Activated T-cell treated with anti-CD3 and anti-CD28 coated beads, Interleukin-2, amount 50 U/mL, for 24 hours (primary cell): ENCODE results near the gene UST.

ENCODE experiments used
- DNase-seq: peaks from one replicate; pipeline ENCODE4 v3.0.0-alpha.2; 2020
- H3K27ac Mint-ChIP-seq: 2 replicates; pipeline ENCODE4 v1.8.0; 2020; ENCODE audit warnings: mild to moderate bottlenecking, mixed read lengths
- H3K27me3 Mint-ChIP-seq: 2 replicates; pipeline ENCODE4 v1.8.0; 2020; ENCODE audit warnings: mixed read lengths
- H3K36me3 Mint-ChIP-seq: 2 replicates; pipeline ENCODE4 v1.8.0; 2020; ENCODE audit warnings: low read depth, mixed read lengths
- H3K4me1 Mint-ChIP-seq: 2 replicates; pipeline ENCODE4 v1.8.0; 2020; ENCODE audit warnings: low read depth, mixed read lengths
- H3K4me3 Mint-ChIP-seq: 2 replicates; pipeline ENCODE4 v1.8.0; 2020; ENCODE audit warnings: mild to moderate bottlenecking, moderate library complexity, mixed read lengths
- H3K9me3 Mint-ChIP-seq: 2 replicates; pipeline ENCODE4 v1.8.0; 2020; ENCODE audit warnings: mixed read lengths

UST gene

GRCh38 chr6:148983101-148983761, 236.4 kb downstream of the UST start:
- no peak for DNase-seq
- Mint-ChIP-seq H3K27ac (no peak overlapping the region), H3K4me1 (no peaks in the 10 kb centered on the region), H3K4me3 (no peak overlapping the region), H3K27me3 (no peaks in the 10 kb centered on the region), H3K9me3 (no peaks in the 10 kb centered on the region), H3K36me3 (no peaks in the 10 kb centered on the region)

DNA sequence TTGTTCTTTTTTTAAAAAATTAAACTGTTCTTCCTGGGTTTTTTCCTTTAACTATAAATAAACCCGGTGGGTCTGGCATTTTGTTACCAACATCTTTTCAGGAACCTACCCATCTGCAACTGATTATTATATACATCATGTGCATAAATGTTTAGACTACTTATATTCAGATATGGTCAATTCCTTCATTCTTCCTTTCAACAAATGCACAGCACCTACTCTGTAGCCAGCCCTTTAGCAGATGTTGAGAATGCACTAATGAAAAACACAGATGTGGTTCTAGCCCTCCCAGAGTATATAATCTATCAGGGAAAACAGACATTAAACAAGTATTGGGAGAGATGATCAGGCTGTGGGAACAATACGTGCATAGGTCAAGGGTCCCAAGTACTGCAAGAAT, 237.1 kb downstream of the UST start:
- H3K4me3 Mint-ChIP-seq, result no peak overlapping the region
- H3K27ac Mint-ChIP-seq, result no peak overlapping the region
- DNase-seq, result no peak
- H3K27me3 Mint-ChIP-seq, result no peaks in the 10 kb centered on the region
- H3K4me1 Mint-ChIP-seq, result no peaks in the 10 kb centered on the region
- no peaks in the 10 kb centered on the region for H3K9me3 Mint-ChIP-seq
- no peaks in the 10 kb centered on the region for H3K36me3 Mint-ChIP-seq

GRCh38 chr6:148984531-148985056, 237.8 kb downstream of the UST start:
- H3K4me3 Mint-ChIP-seq, result no peak overlapping the region
- DNase-seq, result no peak
- no peaks in the 10 kb centered on the region for H3K9me3 Mint-ChIP-seq
- H3K4me1 Mint-ChIP-seq, result no peaks in the 10 kb centered on the region
- no peak overlapping the region for H3K27ac Mint-ChIP-seq
- H3K36me3 Mint-ChIP-seq, result no peaks in the 10 kb centered on the region
- no peaks in the 10 kb centered on the region for H3K27me3 Mint-ChIP-seq

GRCh38 chr6:148985499-148985898, 238.7 kb downstream of the UST start:
- Mint-ChIP-seq H3K4me3 (no peak overlapping the region), H3K27me3 (no peaks in the 10 kb centered on the region), H3K4me1 (no peaks in the 10 kb centered on the region), H3K9me3 (no peaks in the 10 kb centered on the region), H3K36me3 (no peaks in the 10 kb centered on the region), H3K27ac (no peak overlapping the region)
- no peak for DNase-seq

GRCh38 chr6:148986608-148987007, 239.8 kb downstream of the UST start:
- Mint-ChIP-seq H3K4me3 (no peak overlapping the region), H3K4me1 (no peaks in the 10 kb centered on the region), H3K27me3 (no peaks in the 10 kb centered on the region), H3K27ac (no peak overlapping the region), H3K36me3 (no peaks in the 10 kb centered on the region), H3K9me3 (no peaks in the 10 kb centered on the region)
- no peak for DNase-seq

GRCh38 chr6:148987982-148988381, 241.2 kb downstream of the UST start:
- Mint-ChIP-seq H3K27me3 (no peaks in the 10 kb centered on the region), H3K4me1 (no peaks in the 10 kb centered on the region), H3K36me3 (no peaks in the 10 kb centered on the region), H3K4me3 (no peak overlapping the region), H3K9me3 (no peaks in the 10 kb centered on the region), H3K27ac (no peak overlapping the region)
- DNase-seq, result no peak

GRCh38 chr6:148989585-148989984, 242.8 kb downstream of the UST start:
- H3K4me1 Mint-ChIP-seq, result no peaks in the 10 kb centered on the region
- H3K9me3 Mint-ChIP-seq, result peaks cover 2% of the 10 kb centered on the region
- DNase-seq, result no peak
- no peak overlapping the region for H3K27ac Mint-ChIP-seq
- no peaks in the 10 kb centered on the region for H3K27me3 Mint-ChIP-seq
- H3K4me3 Mint-ChIP-seq, result no peak overlapping the region
- no peaks in the 10 kb centered on the region for H3K36me3 Mint-ChIP-seq

GRCh38 chr6:148990403-148990802, 243.6 kb downstream of the UST start:
- no peak overlapping the region for H3K27ac Mint-ChIP-seq
- no peak for DNase-seq
- no peaks in the 10 kb centered on the region for H3K27me3 Mint-ChIP-seq
- H3K9me3 Mint-ChIP-seq, result peaks cover 2% of the 10 kb centered on the region
- no peak overlapping the region for H3K4me3 Mint-ChIP-seq
- H3K36me3 Mint-ChIP-seq, result no peaks in the 10 kb centered on the region
- H3K4me1 Mint-ChIP-seq, result no peaks in the 10 kb centered on the region

DNA sequence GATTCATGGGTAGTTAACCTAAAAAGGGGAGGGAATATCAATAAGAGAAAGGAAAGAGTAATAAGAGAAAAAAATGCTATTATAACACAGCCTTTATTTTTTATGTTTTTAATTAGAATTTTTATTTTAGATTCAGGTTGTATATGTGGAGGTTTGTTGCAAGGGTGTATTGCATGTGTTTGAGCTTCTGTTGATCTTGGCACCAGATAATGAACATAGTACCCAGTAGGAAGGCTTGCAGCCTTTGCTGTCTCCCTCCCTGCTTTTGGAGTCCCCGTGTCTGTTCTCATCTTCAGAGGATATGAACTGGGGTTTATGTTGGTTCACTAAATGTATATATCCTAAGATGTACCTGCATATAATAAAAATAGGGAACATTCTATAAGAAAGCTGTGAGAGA, 250.0 kb downstream of the UST start:
- Mint-ChIP-seq H3K27ac (no peak overlapping the region), H3K36me3 (peaks cover 7% of the 10 kb centered on the region), H3K27me3 (no peaks in the 10 kb centered on the region), H3K9me3 (peaks cover 15% of the 10 kb centered on the region), H3K4me3 (no peak overlapping the region), H3K4me1 (peaks cover 13% of the 10 kb centered on the region)
- no peak for DNase-seq

GRCh38 chr6:148997865-148998264, 251.0 kb downstream of the UST start:
- Mint-ChIP-seq H3K36me3 (peaks cover 7% of the 10 kb centered on the region), H3K4me1 (peaks cover 13% of the 10 kb centered on the region), H3K4me3 (no peak overlapping the region), H3K9me3 (peaks cover 18% of the 10 kb centered on the region), H3K27ac (no peak overlapping the region), H3K27me3 (no peaks in the 10 kb centered on the region)
- no peak for DNase-seq

DNA sequence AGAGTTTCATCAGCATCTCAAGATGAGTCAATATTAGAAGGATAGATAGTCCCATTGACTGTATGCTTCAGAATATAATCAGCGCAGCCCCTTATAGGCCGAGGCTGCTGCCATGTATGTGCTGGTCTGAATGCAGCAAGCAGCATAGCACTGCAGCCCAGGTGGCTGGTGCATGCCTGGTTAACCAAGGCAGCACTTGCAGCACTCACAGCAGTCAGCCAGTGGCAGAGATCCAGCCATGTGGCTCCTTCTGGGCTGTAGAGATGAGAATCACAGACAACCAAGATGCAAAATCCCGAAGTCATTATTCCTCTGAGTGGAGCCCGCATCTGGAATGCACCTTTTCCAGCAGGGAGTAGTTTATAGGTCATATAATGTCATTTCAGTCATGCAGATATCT, 251.9 kb downstream of the UST start:
- Mint-ChIP-seq H3K9me3 (peaks cover 16% of the 10 kb centered on the region), H3K4me1 (peaks cover 13% of the 10 kb centered on the region), H3K27ac (no peak overlapping the region), H3K4me3 (no peak overlapping the region), H3K27me3 (no peaks in the 10 kb centered on the region), H3K36me3 (peaks cover 7% of the 10 kb centered on the region)
- DNase-seq, result no peak

DNA sequence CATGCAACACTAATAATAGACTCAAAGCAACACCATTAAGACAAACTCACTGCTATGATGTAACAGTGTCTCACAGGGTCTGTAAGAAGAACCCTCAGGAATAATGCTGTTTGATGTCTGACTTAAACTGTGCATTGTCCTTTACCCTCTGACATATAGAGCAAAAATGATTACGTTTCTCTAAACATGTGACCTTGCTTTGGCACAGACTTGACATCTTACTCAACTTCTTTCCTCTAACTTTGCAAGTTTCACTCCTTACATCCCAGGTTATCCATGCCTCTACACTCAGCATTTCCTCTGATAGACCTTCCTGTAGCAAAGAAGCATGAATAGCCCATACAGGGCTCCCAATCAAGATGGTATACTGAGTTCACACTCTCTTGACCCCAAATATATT, 252.7 kb downstream of the UST start:
- H3K36me3 Mint-ChIP-seq, result peaks cover 7% of the 10 kb centered on the region
- H3K27ac Mint-ChIP-seq, result no peak overlapping the region
- H3K4me3 Mint-ChIP-seq, result no peak overlapping the region
- H3K4me1 Mint-ChIP-seq, result peaks cover 13% of the 10 kb centered on the region
- no peaks in the 10 kb centered on the region for H3K27me3 Mint-ChIP-seq
- no peak for DNase-seq
- H3K9me3 Mint-ChIP-seq, result peaks cover 16% of the 10 kb centered on the region

DNA sequence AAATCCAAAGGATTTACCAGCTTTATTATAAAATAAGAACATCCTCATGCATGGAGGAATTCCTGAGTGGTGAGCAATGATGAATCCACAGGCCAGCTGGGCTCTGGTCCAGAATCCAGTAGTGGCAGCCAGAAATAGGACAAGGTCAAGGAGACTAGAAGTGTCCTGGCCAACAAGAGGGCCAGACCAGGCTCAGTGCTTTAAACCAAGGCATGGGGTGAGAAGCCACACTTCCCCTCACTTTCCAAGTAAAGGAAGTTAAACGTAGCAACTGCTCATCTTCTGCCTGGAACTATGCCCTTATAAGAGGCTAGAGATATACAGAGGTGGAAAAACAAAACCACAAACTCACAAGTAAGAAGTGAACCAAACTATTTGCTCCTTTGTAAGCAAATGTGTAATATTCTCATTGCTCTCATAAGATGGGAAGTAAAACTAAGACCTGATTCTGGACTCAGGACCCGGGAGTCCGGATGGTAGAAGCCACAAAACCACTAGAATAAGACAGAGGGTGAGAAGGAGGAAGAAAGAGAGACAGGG, 253.2 kb downstream of the UST start:
- H3K36me3 Mint-ChIP-seq, result peaks cover 7% of the 10 kb centered on the region
- H3K27ac Mint-ChIP-seq, result no peak overlapping the region
- H3K4me1 Mint-ChIP-seq, result peaks cover 13% of the 10 kb centered on the region
- peaks cover 16% of the 10 kb centered on the region for H3K9me3 Mint-ChIP-seq
- H3K27me3 Mint-ChIP-seq, result no peaks in the 10 kb centered on the region
- DNase-seq, result no peak
- H3K4me3 Mint-ChIP-seq, result no peak overlapping the region

DNA sequence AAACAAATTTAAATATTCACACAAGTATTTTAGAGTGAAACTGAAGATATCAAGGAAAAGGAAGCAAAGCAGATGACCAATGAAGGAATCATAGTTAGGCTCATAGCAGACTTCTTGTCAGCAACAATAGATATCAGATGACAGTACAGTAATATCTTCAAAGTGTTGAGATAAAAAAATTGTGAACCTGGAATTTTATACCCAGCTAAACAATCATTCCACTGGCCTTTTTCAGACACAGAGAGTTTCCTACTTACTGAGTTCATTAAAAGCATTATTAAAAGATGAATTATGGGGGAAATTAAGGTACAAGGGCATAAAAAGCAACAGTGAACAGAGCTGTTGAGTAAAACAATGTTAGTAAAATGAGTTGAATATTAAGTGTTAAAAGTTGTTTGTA, 254.6 kb downstream of the UST start:
- peaks cover 13% of the 10 kb centered on the region for H3K4me1 Mint-ChIP-seq

DNA sequence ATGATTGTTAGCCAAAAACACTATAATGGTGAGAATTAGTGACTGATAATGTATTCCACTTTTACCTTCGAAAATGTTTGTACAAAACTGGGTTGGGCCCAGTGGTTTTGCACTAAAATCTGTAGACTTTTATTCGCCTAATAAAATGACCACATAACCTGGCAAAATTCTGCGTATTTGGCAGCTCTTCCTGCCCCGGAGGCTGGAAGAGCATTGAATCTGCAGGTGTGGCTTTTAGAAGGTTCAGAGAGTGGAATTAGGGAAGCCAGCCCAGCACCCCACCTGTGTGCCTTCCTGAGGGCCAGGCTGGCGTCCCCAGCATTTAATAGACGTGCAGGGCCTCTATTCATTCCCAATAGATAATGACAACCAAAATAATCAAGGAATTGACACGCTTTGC, 256.7 kb downstream of the UST start:
- Mint-ChIP-seq H3K9me3 (peaks cover 16% of the 10 kb centered on the region), H3K36me3 (peaks cover 7% of the 10 kb centered on the region), H3K27me3 (peaks cover 3% of the 10 kb centered on the region), H3K4me3 (no peak overlapping the region), H3K4me1 (peaks cover 8% of the 10 kb centered on the region), H3K27ac (no peak overlapping the region)
- no peak for DNase-seq

More for the DNA sequence above, 254.6 kb downstream of the UST start:
- DNase-seq, result no peak
- peaks cover 7% of the 10 kb centered on the region for H3K36me3 Mint-ChIP-seq
- H3K9me3 Mint-ChIP-seq, result peaks cover 16% of the 10 kb centered on the region
- H3K4me3 Mint-ChIP-seq, result no peak overlapping the region
- no peak overlapping the region for H3K27ac Mint-ChIP-seq
- H3K27me3 Mint-ChIP-seq, result no peaks in the 10 kb centered on the region
